NCI-H1417 (cell line): Measurements from ENCODE around the gene TSPAN5.
A peak's percentile ranks its signal among the peaks of the same experiment; 100 is the strongest.

Experiments used
- DNase-seq, 3 experiments: peaks; one replicate each; lab custom pipeline; 2025; lab: John Stamatoyannopoulos, UW

TSPAN5 gene

DNA sequence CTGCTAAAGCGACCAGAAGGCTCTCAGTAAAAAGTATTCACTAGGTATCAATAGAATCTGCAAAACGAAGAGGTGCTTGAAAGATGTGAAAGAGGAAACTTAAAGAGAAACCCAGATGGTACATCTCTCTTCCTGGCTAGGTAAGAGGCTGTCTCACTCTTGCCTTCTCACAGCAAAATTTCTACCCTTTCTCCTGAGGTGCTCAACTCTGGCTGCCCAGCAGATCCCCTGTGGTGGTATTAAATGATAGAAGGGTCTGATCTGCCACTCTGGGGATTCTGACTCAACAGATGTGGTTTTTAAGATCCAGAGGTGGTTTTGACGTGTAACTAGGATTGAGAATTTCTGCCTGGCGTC lies 14.9 kb upstream of the TSPAN5 start:
- DNase-seq, result no peak

DNA sequence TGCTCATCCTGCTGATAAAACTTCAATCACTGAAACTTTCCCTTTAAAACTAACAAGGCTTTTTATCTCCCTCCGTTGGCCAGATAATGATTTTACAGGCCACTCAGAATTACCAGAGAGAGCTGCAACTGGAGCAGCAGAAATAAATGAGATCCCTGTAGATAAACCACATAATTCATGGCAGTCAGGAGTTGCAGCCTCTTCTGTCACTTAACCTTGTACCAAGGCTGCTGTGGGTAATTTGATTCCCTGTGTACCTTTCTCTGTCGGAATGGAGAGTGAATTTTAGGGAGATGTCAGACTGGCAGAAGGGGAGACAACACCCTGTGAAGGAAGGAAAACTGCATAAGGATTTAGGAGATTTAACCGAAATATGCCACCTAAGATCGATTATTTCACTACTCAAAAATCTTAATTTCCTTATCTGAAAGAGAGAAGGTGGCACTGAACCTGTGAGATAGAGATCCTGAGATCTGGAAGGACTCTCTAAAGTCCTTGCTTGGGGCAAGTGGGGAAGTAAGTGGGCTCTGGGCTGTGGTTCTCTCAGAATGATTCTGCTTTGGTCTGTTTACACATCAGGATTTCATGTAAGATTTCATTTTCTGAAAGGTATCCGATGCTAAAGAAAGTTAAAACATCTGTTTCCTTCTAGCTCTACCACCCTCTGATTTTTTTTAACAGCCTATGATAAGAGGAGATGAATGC lies 14.3 kb upstream of the TSPAN5 start:
- no peak for DNase-seq

DNA sequence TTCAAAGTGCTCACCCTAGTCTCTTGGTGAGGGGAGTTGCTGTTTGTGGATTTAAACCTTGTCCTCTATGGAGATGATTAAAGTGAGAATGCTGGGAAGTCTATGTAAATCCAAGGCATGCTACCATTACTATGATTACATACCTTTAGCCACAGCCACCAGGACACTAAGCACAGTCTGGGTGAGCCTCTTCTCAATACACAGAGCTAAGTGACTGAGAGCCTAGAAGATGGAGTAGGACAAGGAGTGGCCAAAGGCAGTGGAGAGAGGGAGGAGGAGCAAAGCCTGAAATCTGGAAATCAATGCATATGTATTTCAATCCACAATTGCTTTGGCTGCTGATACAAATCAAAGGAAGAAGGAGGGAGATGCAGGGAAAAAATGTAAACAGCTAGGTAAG lies 12.7 kb upstream of the TSPAN5 start:
- no peak for DNase-seq

DNA sequence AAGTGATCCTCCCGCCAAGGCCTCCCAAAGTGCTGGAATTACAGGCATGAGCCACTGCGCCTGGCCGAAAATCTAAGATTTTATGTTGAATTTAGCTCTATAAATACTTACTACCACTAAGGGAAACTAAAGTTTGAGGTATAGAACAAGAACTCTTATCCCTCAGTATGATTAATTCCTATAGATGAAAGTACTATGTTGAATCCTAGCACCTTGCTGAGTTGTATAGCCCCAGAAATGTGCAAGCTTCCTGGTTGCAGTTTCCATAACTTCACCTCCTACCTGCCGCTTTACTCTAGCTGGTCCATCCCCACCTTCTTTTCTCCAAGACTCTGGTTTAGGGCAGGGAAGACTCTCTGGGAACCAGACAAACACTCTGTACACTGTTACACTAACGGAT lies 11.8 kb upstream of the TSPAN5 start:
- DNase-seq, result no peak

DNA sequence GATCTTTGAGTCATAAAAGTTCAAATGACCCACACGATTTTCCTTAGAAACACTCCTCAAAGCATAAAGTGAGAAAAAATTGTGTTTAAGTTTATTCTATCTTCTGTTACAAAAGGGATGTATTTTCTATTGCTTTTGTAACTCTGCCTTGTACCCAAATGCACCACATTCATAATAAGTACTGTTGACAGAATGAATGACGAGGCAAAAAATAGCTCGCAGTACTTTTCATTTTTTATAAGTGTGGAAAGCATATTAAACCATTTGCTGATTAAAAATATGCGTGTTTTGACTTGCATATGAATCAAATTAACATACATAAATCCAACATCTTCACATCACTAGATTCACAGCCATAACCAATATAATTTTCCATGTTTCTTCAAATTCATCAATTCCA lies 11.2 kb upstream of the TSPAN5 start:
- no peak for DNase-seq

DNA sequence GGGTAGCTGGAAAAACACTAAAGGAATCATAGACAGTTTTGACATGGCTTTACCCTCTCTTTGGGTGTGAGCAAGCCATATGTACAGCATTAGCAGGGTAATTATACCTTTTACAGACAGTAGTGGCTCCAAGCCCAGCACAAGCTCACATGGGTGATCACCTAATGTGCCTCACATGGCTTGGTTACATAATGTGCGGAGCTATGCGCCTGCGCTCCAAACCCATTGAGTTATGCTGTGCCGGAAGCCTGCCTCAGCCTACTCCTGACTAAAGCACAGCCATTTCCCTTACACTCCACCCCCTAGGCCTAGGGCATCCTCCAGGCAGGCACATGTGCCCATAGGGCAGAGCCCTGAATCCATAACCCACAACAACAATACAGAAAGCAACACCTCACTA lies 6.5 kb upstream of the TSPAN5 start:
- no peak for DNase-seq

DNA sequence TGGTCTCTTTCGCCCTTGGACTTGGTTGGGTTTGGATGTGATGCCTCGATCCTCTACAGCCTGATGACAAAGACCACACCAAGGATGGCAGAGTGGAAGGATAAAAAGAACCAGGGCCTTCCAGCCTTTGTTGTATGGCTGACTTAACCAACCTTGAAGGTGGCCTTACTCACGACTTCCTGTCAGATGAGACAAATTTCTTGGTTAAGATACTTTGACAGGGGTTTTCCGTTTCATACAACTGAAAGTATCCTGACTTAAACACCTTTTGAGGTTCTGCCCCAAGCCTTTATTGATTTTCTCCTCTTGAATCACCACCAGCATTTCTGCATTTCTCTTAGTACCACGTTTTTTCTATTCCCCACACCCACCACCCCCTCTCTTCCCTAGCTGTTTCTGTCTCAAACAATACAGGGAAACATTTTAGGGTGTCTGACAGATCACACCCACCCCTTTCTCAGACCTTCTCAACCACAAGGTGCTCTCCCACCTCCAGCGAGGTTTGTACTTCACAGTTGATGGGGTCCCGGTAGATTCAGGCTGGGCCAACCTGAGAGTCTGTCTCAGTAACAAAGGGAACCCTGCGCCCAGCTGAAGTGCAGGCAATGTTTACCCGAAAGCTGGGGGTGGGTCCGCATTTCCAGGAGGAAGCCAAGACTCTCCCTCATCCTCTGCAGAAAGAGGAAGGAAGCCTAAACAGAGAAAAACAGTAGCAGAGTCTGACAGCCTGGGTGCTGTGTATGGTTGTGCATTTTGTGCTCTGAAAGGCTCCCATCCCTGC lies 5.0 kb upstream of the TSPAN5 start:
- no peak for DNase-seq

DNA sequence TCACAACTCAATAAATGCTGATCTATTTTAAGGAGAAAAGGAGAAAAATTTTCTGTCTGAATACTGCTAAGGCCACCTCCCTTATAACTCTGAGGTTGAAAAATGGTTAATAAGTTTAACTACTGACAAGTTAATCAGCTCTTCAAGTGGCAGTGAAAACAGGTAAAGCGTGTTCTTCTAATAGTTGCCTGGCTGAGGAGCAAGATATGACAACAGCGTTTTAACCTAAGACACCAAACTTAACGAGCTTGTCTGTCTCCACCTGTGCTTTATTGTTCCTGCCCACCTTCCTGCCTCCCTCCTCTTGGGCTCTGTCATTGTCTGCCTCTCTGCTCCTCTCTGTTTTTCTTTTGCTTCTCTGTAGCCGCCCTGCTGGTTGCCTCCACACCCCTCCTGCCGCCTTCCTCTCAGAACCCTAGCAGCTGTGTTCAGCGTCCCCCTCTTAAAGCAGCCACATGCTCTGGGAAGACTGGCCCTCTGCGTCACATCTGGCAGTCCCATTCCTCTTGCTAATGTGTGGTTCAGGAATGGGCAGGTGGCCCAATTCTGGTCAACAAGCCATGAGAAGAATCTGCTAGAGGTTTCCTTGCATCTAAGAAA lies 4.3 kb upstream of the TSPAN5 start:
- peak in 2 of 3 experiments; percentile 12 to 41 for DNase-seq

DNA sequence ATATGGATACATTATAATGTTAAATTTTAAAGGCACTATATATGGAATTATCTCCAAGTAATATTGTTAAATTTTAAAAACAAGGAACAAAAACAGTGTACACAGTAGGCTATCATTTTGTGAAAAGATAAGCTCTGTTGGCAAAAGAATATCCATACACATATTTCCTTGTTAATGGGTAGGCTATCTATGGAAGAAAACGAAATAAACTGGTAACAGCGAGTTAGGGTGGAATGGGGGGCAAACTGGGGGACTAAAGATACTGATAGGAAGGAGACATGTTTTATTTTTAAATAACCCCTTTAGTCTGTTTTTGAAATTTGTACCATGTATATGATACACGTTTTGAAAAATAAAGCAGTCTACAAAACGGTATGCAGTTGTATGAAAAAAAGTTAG lies 3.6 kb upstream of the TSPAN5 start:
- DNase-seq, result no peak

DNA sequence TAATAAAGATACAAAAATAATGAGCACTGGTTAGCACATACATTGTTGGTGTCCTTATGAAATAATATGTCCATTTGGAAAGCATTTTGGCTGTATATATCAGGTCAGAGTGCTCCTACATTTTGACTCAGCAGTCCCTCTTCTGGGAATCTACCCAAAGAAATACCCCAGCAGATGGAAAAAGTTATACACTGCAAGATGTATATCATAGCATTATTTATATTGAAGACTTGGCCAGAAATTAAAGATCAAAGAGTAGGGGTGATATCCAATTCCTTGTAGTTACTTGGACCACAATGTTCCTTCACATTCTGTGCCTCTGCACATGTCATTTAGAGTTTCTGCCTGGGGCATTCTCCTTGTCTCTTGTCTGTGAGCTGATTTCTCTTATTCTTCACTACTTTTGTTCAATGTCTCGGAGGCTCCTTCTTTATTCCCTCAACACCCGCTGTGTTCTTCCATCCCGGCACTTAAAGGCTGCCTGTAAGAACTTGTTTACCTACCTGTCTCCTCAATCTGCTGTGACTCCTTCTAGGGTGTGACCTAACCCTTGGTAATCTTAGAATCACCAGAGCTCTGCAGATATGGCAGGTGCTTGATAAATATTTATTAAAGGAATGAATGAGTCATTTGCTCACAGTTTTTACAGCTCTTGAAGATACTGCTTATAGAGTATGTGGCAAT lies 3.1 kb upstream of the TSPAN5 start:
- peak in 1 of 3 experiments; percentile 9 for DNase-seq

DNA sequence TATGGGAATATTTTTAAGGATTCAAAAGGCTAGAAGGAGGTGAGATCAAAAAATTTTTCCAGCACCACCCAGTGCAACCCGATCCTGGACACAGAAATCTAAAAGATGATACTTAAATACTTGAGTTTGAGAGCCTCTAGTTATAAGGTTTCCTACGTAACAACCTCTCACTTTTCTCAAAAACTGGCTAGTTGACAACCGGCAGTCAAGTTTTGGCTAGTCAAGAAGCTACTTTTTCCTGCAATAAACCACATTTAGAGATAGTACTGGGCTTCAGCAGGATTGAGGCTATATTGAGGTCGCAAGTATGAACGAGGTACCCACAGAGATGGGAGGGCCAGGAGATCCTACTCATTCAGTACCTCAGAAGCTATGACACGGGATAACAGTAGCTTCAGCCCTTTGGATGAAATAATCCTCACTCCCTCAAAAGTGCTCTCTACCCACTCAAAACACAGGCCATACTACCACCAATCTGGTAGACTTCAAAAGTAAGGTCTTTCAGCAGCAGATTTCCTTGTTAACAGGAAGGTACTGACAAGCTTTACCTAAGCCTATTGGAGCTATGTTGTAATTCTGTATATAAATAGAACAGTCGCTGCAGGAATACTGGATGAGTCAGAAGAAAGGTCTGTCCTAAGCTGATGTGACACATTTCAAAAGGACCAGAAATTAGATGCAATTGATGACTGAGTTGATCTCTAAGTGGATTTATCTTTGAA lies 1.5 kb upstream of the TSPAN5 start:
- DNase-seq, result peak in 2 of 3 experiments; percentile 13 to 33

DNA sequence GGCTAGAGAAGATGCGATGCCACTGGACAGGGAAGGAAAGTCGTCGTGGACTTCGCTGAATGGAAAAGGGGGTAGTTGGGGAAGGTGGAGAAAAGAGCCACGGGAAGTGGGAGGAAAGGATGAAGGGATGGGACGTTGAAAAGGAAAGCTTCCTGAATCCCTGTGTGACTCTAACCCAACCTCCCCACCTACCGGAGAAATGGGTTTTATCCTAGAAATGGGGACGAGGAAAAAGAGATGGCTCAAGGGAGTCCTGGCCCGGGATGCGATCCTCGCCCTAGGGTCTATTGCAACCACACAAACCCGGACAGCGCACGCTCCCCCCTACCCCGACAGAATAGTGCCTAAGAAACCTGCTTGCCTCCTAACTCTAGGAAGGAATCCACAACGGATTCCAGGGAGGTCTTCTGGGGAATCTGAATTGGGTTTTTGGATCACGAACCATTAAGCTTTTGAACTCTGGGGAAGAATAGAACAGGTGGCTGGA lies 738 bp upstream of the TSPAN5 start:
- DNase-seq, result peak in 1 of 3 experiments; percentile 70

DNA sequence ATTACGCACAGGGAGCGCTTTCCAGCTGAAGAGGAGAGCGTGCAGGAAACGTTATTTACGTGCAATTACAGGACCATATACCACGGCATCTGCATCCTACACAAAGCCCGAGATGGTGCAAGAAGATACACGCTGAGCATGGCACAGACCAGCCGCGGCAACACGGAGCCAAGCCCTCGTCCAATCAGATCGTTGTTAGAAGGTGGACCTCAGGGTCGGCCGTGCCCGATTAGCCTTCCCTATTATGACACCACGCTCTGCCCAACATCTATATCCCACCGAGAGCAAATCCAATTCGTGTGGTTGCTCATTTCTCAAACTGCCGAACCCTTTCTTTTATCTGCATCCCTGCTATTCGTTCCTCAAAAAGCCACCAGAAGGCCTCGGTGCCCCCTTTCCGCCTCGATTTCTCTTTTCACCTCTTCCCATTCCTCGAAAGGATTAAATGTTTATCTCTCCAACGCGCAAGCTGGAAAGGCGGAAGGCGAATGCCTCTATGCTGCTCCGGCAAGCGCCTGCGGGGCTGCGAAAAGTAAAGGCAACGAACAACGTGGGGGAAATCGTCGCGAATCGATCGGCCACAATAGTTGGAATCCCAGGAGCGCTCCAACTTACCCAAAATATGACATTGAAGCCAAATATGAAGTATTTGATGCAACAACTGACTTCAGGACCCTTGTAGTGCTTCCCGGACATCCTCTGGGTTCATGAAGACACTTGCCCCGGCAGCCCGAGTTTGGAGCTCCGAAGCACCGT lies 702 bp downstream of the TSPAN5 start:
- peak; percentile 20 to 91 (median 84) for DNase-seq

DNA sequence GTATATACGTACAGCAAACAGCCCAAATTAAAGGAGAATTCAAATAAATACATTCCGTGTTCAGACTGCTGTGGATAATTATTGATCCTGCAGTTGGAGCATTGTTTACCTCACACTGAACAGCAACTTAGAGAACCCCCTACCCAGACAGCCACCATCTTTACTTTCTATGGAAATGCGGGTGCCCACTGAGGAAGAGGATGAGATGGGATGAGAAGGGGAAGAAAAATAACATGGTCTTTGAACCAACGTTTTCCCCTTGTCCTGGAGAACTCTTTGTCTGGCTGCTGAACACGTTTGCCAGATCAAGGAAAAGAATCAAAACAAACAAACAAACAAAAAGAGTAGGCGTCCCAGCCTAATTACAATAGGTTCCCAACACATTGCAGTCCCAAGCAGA lies 1.5 kb downstream of the TSPAN5 start:
- peak in 1 of 3 experiments; percentile 63 for DNase-seq

DNA sequence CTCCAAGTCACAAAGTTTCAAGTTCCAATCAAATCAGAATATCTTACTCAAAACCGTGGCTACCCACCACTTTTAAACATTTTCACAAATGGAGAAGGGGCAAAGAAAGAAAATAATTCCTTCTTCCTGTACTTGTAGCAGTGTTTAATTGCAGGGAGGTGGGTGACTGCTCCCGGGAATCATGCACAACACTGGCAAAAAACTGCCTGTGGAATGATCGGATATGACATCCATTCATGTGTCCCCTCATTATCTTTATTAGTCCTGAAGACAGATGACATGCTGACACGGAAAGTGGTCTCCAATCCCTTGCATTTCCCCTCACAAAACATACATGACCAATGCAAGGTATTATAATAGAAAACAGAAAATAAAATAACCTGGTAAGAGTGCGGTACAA lies 2.0 kb downstream of the TSPAN5 start:
- peak in 2 of 3 experiments; percentile 16 to 50 for DNase-seq

DNA sequence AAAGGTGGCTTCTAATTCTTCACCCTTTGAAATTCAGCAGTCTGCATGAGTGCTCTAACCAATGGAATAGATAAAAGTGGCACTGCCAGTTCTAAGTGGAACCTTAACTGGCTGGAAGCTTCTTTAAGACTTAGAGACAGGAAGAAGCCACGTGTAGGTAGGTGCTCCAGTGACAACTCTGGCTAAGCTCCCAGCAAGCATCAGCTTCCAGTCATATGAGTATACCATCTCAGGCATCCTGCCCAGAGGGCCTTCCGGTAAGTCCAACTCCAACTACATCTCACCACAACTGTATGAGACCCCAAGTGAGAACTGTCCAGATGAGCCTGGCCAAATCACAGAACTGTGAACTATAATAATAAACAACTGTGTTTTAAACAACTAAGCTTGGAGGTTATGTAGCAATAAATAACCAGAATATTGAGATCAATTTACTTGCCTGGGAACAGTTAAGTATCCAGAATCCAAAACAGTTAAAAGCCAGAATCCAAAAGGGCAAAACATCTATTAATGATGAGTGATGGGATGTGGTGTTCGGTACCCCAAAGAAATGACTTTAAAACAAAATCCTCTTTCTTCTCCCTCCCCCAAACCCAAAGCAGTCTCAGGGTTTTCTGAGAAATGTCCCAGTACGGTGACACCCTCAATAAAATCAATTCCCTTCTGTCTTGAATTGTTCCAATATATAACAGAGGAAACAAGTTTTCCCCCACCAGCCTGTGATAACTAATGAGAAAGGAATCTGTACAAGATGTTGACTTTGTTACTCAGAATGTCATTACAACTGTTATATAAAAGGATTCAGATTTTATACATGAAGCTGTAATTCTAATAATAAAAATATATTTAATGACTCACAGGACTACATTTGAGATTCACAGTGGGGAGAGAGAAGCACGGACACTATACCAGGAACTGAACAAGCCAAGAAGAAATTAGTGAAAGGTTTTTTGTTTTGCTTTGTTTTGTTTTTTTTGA lies 4.2 kb downstream of the TSPAN5 start:
- no peak for DNase-seq

DNA sequence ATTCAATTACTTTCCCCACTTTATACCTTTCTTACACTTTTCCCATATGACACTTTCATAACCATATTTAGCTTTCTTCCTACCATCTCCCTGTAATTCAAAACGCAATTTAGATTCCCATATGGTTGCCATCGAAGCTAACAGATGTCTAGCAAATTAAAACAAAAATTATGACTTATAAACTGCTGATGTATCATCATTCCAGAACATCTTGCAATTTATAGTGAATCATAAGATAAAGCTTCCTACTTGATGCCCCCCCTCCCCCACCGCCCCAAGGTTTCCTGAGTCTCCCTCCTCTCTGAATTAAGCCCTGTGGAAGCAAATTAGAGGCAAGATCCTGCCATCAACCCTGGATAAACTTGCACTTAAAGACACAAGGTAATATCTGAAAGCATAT lies 5.4 kb downstream of the TSPAN5 start:
- DNase-seq, result no peak

DNA sequence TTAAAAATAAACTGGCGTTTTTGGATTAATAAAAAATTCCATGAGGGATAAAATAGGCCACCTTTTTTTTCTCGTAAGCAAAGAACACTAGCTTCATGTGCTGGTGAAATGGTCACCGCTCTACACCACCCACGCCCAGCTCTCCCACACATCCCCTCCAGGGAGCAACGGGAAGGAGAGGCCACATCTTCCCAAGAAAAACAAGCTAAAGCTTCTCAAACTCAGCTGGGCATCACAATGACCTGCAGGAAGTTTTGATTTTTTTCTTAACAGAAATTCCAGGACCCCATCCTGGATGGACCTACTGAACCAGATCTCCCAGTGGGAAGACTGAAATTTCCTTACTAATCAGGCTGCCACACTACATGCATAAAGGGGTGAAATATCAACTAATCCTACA lies 9.8 kb downstream of the TSPAN5 start:
- DNase-seq, result no peak

DNA sequence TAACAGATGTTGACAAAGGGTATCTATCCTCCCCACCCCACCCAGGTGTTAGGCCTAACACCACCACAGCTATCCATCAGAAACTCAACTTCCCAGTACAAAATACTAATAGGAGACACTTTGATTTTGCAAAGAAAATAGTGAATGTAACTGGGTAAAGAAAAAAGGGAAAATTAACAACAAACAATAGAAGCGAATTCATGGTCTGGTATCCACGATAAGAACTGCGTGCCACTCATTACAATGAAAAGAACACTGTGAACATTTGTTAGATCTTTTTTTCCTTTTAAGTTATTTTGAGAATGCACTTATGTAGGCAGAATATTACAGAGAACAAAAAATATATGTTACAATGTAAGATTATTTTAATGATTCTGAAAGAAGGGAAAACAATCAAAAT lies 12.0 kb downstream of the TSPAN5 start:
- DNase-seq, result no peak

DNA sequence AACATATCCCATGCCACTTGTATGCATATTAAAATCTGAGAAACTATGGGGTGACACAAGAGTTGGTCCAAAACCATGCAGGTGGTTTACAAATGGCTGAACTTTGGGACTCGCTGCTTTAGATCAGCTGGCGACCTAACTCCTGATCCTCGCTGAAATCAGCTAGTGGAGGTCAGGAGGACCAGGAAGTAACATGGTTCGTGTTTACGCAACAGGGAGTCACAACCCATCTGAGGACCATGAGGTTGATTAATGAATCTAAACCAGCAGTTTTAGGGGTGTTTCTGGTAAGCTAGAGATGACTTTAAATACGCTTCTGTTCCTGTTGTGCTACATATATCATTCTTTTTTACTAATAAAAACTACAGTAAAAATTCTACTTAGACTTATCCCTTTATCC lies 12.9 kb downstream of the TSPAN5 start:
- DNase-seq, result no peak
